ENCODE results near the gene NOS1AP. TPM values are rescaled to one million over a fixed set of nuclear protein-coding genes. Genes with fewer than 3 reads are reported as not detected.
A peak's percentile ranks its signal among the peaks of the same experiment; 100 is the strongest.

Gene NOS1AP
- total and polyA plus RNA-seq, 9 of the 15 experiments (the other 6 are each of a cell fraction or from before 2014, with no cell fraction given): 0.07 to 1.5 (median 0.22) TPM

DNA sequence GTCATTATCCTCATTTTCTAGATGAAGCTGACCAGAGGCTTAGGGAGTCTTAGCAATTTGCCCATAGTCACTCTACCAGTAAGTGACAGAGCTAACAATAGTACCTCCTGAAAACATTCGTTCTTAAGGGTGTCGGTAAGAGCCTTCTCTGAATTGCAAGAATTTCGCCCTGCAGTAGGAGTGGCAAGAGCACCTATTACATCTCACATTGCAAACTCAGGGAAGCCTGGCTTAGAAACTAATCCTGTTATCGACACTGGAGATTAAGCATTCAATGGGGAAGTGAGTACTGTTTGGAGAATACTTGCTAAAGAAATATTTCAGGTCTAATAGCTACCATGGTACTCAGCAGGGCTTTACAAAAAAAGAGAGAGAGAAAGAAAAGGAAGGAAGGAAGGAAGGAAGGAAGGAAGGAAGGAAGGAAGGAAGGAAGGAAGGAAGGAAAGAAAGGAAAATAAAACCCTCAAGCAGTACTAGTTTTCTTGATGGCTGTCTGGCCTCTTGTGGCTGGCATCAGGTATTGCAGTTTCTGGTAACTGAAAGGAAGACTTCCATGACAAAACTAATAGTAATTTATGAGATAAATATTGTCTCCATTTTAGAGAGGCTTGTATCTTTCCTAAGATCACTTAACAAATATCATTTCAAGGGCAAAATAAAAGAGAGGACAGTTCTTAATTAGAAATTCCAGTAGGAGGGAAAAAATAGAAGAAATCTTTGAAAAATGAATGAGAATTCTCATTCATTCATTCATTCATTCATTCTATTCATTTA is 322.5 kb downstream of the NOS1AP start (continued):
- TF ChIP-seq, protein P1, sequence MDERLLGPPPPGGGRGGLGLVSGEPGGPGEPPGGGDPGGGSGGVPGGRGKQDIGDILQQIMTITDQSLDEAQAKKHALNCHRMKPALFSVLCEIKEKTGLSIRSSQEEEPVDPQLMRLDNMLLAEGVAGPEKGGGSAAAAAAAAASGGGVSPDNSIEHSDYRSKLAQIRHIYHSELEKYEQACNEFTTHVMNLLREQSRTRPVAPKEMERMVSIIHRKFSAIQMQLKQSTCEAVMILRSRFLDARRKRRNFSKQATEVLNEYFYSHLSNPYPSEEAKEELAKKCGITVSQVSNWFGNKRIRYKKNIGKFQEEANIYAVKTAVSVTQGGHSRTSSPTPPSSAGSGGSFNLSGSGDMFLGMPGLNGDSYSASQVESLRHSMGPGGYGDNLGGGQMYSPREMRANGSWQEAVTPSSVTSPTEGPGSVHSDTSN (CRISPR knock-in tag; IDR thresholded peaks at IDR 0.05; ENCODE audit: low read depth): no peak
- TF ChIP-seq, protein P1 (tag; conservative IDR thresholded peaks at IDR 0.05; ENCODE audit: low read depth): peak; percentile 76
- TF ChIP-seq, protein P2, sequence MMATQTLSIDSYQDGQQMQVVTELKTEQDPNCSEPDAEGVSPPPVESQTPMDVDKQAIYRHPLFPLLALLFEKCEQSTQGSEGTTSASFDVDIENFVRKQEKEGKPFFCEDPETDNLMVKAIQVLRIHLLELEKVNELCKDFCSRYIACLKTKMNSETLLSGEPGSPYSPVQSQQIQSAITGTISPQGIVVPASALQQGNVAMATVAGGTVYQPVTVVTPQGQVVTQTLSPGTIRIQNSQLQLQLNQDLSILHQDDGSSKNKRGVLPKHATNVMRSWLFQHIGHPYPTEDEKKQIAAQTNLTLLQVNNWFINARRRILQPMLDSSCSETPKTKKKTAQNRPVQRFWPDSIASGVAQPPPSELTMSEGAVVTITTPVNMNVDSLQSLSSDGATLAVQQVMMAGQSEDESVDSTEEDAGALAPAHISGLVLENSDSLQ (IDR thresholded peaks at IDR 0.05): peak; percentile 62
- TF ChIP-seq ARNT (IDR thresholded peaks at IDR 0.05): peak; percentile 4 to 80; a peak in 3 of 4 replicates
- TF ChIP-seq ELF4 (CRISPR knock-in tag; IDR thresholded peaks at IDR 0.05): peak; percentile 90; the same call in 1 of the 2 replicates
- TF ChIP-seq MTA2 (IDR thresholded peaks at IDR 0.05; ENCODE audit: low read depth): peak; percentile 35; the same call in 1 of the 2 replicates
- TF ChIP-seq CBX3 (IDR thresholded peaks at IDR 0.05; ENCODE audit: borderline replicate concordance in 1 of 2, low read length in 2 of 2): peak in 1 of 2 experiments; percentile 54; a peak in 1 of 3 replicates
- TF ChIP-seq, protein P3, sequence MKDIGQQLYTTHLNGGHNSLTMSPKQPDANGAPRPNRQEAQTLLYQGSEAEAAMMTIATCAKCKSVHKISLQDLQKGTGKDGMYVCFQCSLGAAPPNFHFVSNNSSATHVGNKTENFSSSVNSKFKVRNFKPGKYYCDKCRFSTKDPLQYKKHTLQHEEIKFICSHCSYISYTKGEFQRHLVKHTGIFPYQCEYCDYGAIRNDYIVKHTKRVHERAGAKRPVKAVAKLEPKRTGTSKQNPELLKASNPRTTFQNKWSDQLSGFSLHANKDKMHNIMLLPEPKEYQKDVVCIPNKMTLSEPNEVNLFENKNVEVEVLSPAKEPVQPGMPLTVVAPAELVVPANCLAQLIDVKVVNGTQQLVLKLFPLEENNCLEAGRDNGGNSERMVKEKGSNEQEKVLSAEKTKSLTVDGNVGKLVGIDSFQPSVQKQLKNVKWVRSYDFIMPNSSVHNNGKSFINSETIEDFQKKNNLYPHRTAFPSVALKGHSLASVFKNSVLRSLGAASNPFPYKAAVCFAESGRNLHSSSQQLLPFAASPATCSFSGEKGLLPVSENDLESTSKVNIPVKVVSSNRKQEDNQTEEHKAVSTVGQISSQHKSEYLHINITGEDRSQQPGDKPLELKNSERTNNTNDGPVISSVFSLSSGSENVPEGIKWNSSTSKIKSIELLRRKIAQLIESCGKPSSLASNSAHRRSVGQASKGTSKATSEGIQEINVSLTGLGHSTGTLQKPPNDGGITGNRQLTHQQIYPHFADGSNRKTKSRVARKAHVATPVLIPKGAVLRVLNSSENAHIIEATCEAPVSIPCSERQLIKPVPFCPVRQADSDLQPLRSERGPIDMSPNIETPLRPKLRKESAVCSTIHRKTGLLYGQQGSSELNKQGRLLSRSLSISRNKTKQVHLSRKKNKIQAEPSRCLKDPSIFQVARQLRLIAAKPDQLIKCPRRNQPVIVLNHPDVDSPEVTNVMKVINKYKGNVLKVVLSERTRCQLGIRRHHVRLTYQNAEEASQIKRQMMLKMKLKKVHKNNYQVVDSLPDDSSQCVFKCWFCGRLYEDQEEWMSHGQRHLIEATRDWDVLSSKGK (CRISPR knock-in tag; IDR thresholded peaks at IDR 0.05): no peak
- TF ChIP-seq ZNF224 (CRISPR knock-in tag; IDR thresholded peaks at IDR 0.05): no peak
- TF ChIP-seq ZNF75A (CRISPR knock-in tag; IDR thresholded peaks at IDR 0.05): no peak
- no peak for TF ChIP-seq POLR3A (IDR thresholded peaks at IDR 0.05; ENCODE audit: borderline replicate concordance, extremely low read depth, insufficient read depth, insufficient read length)
- TF ChIP-seq, protein P4, sequence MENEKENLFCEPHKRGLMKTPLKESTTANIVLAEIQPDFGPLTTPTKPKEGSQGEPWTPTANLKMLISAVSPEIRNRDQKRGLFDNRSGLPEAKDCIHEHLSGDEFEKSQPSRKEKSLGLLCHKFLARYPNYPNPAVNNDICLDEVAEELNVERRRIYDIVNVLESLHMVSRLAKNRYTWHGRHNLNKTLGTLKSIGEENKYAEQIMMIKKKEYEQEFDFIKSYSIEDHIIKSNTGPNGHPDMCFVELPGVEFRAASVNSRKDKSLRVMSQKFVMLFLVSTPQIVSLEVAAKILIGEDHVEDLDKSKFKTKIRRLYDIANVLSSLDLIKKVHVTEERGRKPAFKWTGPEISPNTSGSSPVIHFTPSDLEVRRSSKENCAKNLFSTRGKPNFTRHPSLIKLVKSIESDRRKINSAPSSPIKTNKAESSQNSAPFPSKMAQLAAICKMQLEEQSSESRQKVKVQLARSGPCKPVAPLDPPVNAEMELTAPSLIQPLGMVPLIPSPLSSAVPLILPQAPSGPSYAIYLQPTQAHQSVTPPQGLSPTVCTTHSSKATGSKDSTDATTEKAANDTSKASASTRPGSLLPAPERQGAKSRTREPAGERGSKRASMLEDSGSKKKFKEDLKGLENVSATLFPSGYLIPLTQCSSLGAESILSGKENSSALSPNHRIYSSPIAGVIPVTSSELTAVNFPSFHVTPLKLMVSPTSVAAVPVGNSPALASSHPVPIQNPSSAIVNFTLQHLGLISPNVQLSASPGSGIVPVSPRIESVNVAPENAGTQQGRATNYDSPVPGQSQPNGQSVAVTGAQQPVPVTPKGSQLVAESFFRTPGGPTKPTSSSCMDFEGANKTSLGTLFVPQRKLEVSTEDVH (IDR thresholded peaks at IDR 0.05; ENCODE audit: low read depth, partially characterized antibody): peak; percentile 22
- peak; percentile 45; the same call in 1 of the 2 replicates for TF ChIP-seq NFIC (IDR thresholded peaks at IDR 0.05)
- peak; percentile 79 for TF ChIP-seq SMARCA4 (IDR thresholded peaks at IDR 0.05)
- peak; percentile 57 for TF ChIP-seq DACH1 (IDR thresholded peaks at IDR 0.05; ENCODE audit: partially characterized antibody)
